ENCODE measurements around the gene FRAS1. TPM values are rescaled to one million over a fixed set of nuclear protein-coding genes. Genes with fewer than 3 reads are reported as not detected.

FRAS1 gene
- total and polyA plus RNA-seq, 9 of the 15 experiments (the other 6 are each of a cell fraction or from before 2014, with no cell fraction given) = under 0.01 to 0.11 (median 0.04) TPM; not detected in 2

- H3K9me3 ChIP-seq (replicated peaks; ENCODE audit: control insufficient read depth, insufficient read depth, low read depth, low read length) = no peaks in the 10 kb centered on the region
- H3K27ac ChIP-seq (ENCODE audit: extremely low read depth, low read depth, low read length) = no peak overlapping the region
- no peak overlapping the region for H3K4me2 ChIP-seq (ENCODE audit: insufficient read depth, low read length)
- ChIA-PET CTCF (ENCODE audit: low intra/inter-chr PET ratio) (no interaction called here), POLR2A (interaction anchor here (0.5 to 0.6 kb wide), 2 partner anchors 599 to 773 kb away, joined by 3 to 4 read pairs; no protein-coding TSS in a partner anchor)
- 3% methylated on average over 9 of the region's 9 CpGs for WGBS (ENCODE audit: insufficient coverage, low coverage, missing lambda C conversion rate)
- no peaks in the 10 kb centered on the region for H3K9me1 ChIP-seq (ENCODE audit: control insufficient read depth, insufficient read depth, low read length)
- H3K4me3 ChIP-seq = no peak overlapping the region
- no peak for FAIRE-seq
- no peak overlapping the region for H3K9ac ChIP-seq (ENCODE audit: insufficient read depth in 1 of 2, low read depth in 2 of 2, low read length in 2 of 2)
- in situ Hi-C loops (cut with MboI) = no loop called here
- H3K36me3 ChIP-seq (ENCODE audit: control insufficient read depth, insufficient read depth, low read length) = no peaks in the 10 kb centered on the region
- no TSS peak for BruUV-seq (replicated peaks)
- H3K4me1 ChIP-seq (replicated peaks in 1 of 2; ENCODE audit: control insufficient read depth in 2 of 2, insufficient read depth in 2 of 2, low read length in 2 of 2) = no peaks in the 10 kb centered on the region
- no peak for DNase-seq (ENCODE audit: extremely low read depth in 1 of 4, low spot score in 3 of 4)
- no peaks in the 10 kb centered on the region for H4K20me1 ChIP-seq (replicated peaks; ENCODE audit: control insufficient read depth, insufficient read depth, low read length)
- ATAC-seq = no peak
- H2AFZ ChIP-seq (ENCODE audit: low read depth, low read length) = no peak overlapping the region
- H3K79me2 ChIP-seq (ENCODE audit: control insufficient read depth, insufficient read depth, low read length) = no peaks in the 10 kb centered on the region
- intact Hi-C loops (cut with micrococcal nuclease) = no loop called here
- peaks cover 10 to 17% of the 10 kb centered on the region in 2 experiments; a peak in 4 of 5 replicates for H3K27me3 ChIP-seq (ENCODE audit: control insufficient read depth in 2 of 2, insufficient read depth in 2 of 2, low read length in 2 of 2)
- TF ChIP-seq ATF7 (IDR thresholded peaks at IDR 0.05) (no peak), TAF15 (IDR thresholded peaks at IDR 0.05; ENCODE audit: low read depth, low read length) (no peak), ATF1 (CRISPR knock-in tag; IDR thresholded peaks at IDR 0.05) (no peak), ATF1 (tag; IDR thresholded peaks at IDR 0.05) (no peak), ZNF384 (IDR thresholded peaks at IDR 0.05; ENCODE audit: low read depth, low read length) (no peak), WHSC1 (IDR thresholded peaks at IDR 0.05; ENCODE audit: low read length) (no peak), RBFOX2 (IDR thresholded peaks at IDR 0.05; ENCODE audit: low read depth, low read length) (no peak), NR1H2 (CRISPR knock-in tag; IDR thresholded peaks at IDR 0.05) (no peak), PRDM10 (IDR thresholded peaks at IDR 0.05; ENCODE audit: partially characterized antibody) (no peak), SRF (CRISPR knock-in tag; IDR thresholded peaks at IDR 0.05) (no peak), LARP7 (IDR thresholded peaks at IDR 0.05) (no peak), SPI1 (IDR thresholded peaks at IDR 0.05; ENCODE audit: borderline replicate concordance, low read depth, low read length) (no peak), ZNF212 (CRISPR knock-in tag; IDR thresholded peaks at IDR 0.05) (no peak), RFX1 (IDR thresholded peaks at IDR 0.05) (no peak), HMGN3 (IDR thresholded peaks at IDR 0.05; ENCODE audit: borderline replicate concordance, extremely low read depth, insufficient read length, low read depth, low read length) (no peak), MTF1 (CRISPR knock-in tag; IDR thresholded peaks at IDR 0.05; ENCODE audit: borderline replicate concordance) (no peak), CEBPZ (IDR thresholded peaks at IDR 0.05; ENCODE audit: borderline replicate concordance, low read depth, low read length) (no peak)
These were observed 280.3 kb downstream of the FRAS1 start for GRCh38 chr4:78337244-78338020.
